Measurements from ENCODE around the gene CAMK4.

The CAMK4 gene

DNA sequence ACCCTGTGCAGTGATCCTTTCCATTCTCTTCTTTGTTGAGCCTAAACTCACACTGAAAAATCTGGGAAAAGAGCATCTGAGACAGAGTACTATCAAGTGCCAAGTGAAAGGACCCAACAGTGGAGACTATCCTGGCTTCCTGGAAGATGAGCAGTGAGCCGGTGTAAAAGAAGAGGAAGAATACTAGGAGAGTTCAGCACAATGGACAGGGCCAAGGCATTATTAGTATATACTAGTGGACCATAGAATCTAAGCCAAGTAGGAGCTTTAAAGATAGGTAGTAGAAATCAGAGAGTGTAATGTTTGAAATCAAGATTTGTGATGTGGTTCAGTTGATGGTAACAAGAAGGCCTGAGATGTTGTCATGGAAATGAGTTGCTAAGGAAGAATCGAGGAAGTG lies 140.8 kb downstream of the CAMK4 start:
- no peak overlapping the region for H3K9ac ChIP-seq (ENCODE audit: low read depth in 1 of 2, low read length in 2 of 2)
- H3K4me3 ChIP-seq (ENCODE audit: low read length in 2 of 2), result no peak overlapping the region
- no peaks in the 10 kb centered on the region for H3K27me3 ChIP-seq (ENCODE audit: control insufficient read depth in 2 of 2, insufficient read depth in 2 of 2, low read length in 2 of 2)
- H3K4me1 ChIP-seq (ENCODE audit: control insufficient read depth in 2 of 2, insufficient read depth in 2 of 2, low read length in 2 of 2), result no peaks in the 10 kb centered on the region
- no peaks in the 10 kb centered on the region for H3K36me3 ChIP-seq (ENCODE audit: control insufficient read depth in 2 of 2, insufficient read depth in 2 of 2, low read length in 2 of 2)
- no peak overlapping the region for H3K27ac ChIP-seq (ENCODE audit: low read depth in 2 of 2, low read length in 2 of 2)
- H3K9me3 ChIP-seq (ENCODE audit: control insufficient read depth in 2 of 2, low read length in 2 of 2), result no peaks in the 10 kb centered on the region

DNA sequence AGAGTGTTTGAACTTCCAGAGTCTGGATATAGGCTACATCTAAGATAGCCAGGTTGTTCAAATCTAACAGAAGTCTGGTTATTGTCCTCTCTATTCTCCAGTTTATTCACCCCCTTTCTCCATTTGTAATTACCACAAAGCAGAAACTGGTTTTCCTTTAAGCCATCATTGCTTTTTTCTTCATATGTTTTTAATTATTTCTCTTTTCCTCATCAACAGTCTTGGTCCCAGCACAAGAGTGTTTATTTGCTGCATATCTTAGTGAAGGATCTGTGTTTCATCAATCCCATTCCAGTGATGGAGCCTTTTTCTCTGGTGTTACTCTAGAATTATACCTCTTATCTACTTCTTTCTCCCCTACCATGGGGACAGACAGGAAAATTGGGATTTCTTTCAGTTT lies 142.2 kb downstream of the CAMK4 start:
- Histone ChIP-seq H3K9ac (ENCODE audit: low read depth in 1 of 2, low read length in 2 of 2) (no peak overlapping the region), H3K27me3 (ENCODE audit: control insufficient read depth in 2 of 2, insufficient read depth in 2 of 2, low read length in 2 of 2) (no peaks in the 10 kb centered on the region), H3K4me1 (ENCODE audit: control insufficient read depth in 2 of 2, insufficient read depth in 2 of 2, low read length in 2 of 2) (no peaks in the 10 kb centered on the region), H3K9me3 (ENCODE audit: control insufficient read depth in 2 of 2, low read length in 2 of 2) (no peaks in the 10 kb centered on the region), H3K4me3 (ENCODE audit: low read length in 2 of 2) (no peak overlapping the region), H3K36me3 (ENCODE audit: control insufficient read depth in 2 of 2, insufficient read depth in 2 of 2, low read length in 2 of 2) (no peaks in the 10 kb centered on the region), H3K27ac (ENCODE audit: low read depth in 2 of 2, low read length in 2 of 2) (no peak overlapping the region)

DNA sequence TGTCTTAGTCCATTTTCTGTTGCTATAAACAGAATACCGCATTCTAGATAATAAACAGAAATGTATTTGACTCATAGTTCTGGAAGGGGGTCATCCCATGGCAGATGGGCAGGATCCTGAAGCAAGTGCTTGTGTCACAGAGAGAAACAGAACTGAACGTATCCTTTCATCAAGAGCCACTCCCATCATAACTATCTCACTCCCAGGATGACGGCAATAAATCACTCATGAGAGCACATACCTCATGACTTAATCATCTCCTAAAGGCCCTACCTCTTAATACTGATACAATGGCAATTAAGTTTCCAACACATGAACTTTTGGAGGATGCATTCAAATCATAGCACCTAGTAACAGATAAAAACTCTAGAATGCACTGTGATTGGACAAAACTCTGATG lies 142.9 kb downstream of the CAMK4 start:
- no peak overlapping the region for H3K9ac ChIP-seq (ENCODE audit: low read depth in 1 of 2, low read length in 2 of 2)
- H3K4me1 ChIP-seq (ENCODE audit: control insufficient read depth in 2 of 2, insufficient read depth in 2 of 2, low read length in 2 of 2), result no peaks in the 10 kb centered on the region
- no peaks in the 10 kb centered on the region for H3K27me3 ChIP-seq (ENCODE audit: control insufficient read depth in 2 of 2, insufficient read depth in 2 of 2, low read length in 2 of 2)
- no peaks in the 10 kb centered on the region for H3K36me3 ChIP-seq (ENCODE audit: control insufficient read depth in 2 of 2, insufficient read depth in 2 of 2, low read length in 2 of 2)
- H3K9me3 ChIP-seq (ENCODE audit: control insufficient read depth in 2 of 2, low read length in 2 of 2), result no peaks in the 10 kb centered on the region
- no peak overlapping the region for H3K27ac ChIP-seq (ENCODE audit: low read depth in 2 of 2, low read length in 2 of 2)
- no peak overlapping the region for H3K4me3 ChIP-seq (ENCODE audit: low read length in 2 of 2)

DNA sequence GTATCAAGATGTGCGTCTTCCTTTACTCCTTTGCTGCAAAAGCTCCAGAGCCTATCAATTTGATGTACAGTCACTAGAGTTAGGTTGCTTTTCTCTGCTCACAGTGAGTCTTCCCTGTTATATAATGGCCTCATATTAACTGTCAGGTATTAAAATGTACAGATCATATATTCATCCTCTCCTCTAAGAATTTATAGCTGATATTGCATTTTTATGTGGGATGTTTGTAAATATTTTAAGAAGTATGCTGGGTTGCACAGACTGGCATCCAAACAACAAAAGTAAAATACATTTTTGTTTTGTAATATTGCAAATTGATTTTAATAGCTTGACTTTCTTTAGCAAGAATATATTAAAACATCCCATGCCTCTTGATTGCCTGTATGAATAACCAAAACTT lies 148.6 kb downstream of the CAMK4 start:
- Histone ChIP-seq H3K4me3 (ENCODE audit: low read length in 2 of 2) (no peak overlapping the region), H3K27ac (ENCODE audit: low read depth in 2 of 2, low read length in 2 of 2) (no peak overlapping the region), H3K27me3 (ENCODE audit: control insufficient read depth in 2 of 2, insufficient read depth in 2 of 2, low read length in 2 of 2) (no peaks in the 10 kb centered on the region), H3K4me1 (ENCODE audit: control insufficient read depth in 2 of 2, insufficient read depth in 2 of 2, low read length in 2 of 2) (no peaks in the 10 kb centered on the region), H3K9ac (ENCODE audit: low read depth in 1 of 2, low read length in 2 of 2) (no peak overlapping the region), H3K9me3 (ENCODE audit: control insufficient read depth in 2 of 2, low read length in 2 of 2) (no peaks in the 10 kb centered on the region), H3K36me3 (ENCODE audit: control insufficient read depth in 2 of 2, insufficient read depth in 2 of 2, low read length in 2 of 2) (no peaks in the 10 kb centered on the region)

- Histone ChIP-seq H3K9me3 (ENCODE audit: control insufficient read depth in 2 of 2, low read length in 2 of 2) (no peaks in the 10 kb centered on the region), H3K27ac (ENCODE audit: low read depth in 2 of 2, low read length in 2 of 2) (no peak overlapping the region), H3K27me3 (ENCODE audit: control insufficient read depth in 2 of 2, insufficient read depth in 2 of 2, low read length in 2 of 2) (no peaks in the 10 kb centered on the region), H3K9ac (ENCODE audit: low read depth in 1 of 2, low read length in 2 of 2) (no peak overlapping the region), H3K36me3 (ENCODE audit: control insufficient read depth in 2 of 2, insufficient read depth in 2 of 2, low read length in 2 of 2) (no peaks in the 10 kb centered on the region), H3K4me3 (ENCODE audit: low read length in 2 of 2) (no peak overlapping the region), H3K4me1 (ENCODE audit: control insufficient read depth in 2 of 2, insufficient read depth in 2 of 2, low read length in 2 of 2) (no peaks in the 10 kb centered on the region)
These were observed 150.2 kb downstream of the CAMK4 start for GRCh38 chr5:111374380-111374779.

DNA sequence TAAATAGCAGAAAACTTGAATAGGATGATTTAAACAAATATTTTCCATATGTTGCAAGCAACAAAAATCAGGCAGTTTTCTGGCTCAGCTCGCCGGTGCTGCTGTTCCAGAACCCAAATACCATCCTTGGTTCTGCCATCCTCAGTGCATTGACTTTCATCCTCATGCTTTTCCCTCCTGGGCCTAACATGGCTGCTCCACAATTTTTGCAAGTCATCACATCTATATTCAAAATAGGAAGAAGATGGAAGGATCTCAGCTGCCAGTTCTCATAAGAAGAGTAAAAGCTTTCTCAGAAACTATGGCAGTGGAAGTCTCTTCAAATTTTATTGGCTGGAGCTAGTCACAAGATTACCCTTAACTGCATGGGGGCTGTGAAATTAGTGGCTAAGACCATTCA lies 151.5 kb downstream of the CAMK4 start:
- Histone ChIP-seq H3K27ac (ENCODE audit: low read depth in 2 of 2, low read length in 2 of 2) (no peak overlapping the region), H3K4me3 (ENCODE audit: low read length in 2 of 2) (no peak overlapping the region), H3K9me3 (ENCODE audit: control insufficient read depth in 2 of 2, low read length in 2 of 2) (no peaks in the 10 kb centered on the region), H3K36me3 (ENCODE audit: control insufficient read depth in 2 of 2, insufficient read depth in 2 of 2, low read length in 2 of 2) (no peaks in the 10 kb centered on the region), H3K9ac (ENCODE audit: low read depth in 1 of 2, low read length in 2 of 2) (no peak overlapping the region), H3K27me3 (ENCODE audit: control insufficient read depth in 2 of 2, insufficient read depth in 2 of 2, low read length in 2 of 2) (no peaks in the 10 kb centered on the region), H3K4me1 (ENCODE audit: control insufficient read depth in 2 of 2, insufficient read depth in 2 of 2, low read length in 2 of 2) (no peaks in the 10 kb centered on the region)

GRCh38 chr5:111377306-111377705 lies 153.1 kb downstream of the CAMK4 start:
- no peak overlapping the region for H3K4me3 ChIP-seq (ENCODE audit: low read length in 2 of 2)
- no peaks in the 10 kb centered on the region for H3K27me3 ChIP-seq (ENCODE audit: control insufficient read depth in 2 of 2, insufficient read depth in 2 of 2, low read length in 2 of 2)
- H3K4me1 ChIP-seq (ENCODE audit: control insufficient read depth in 2 of 2, insufficient read depth in 2 of 2, low read length in 2 of 2), result no peaks in the 10 kb centered on the region
- H3K9ac ChIP-seq (ENCODE audit: low read depth in 1 of 2, low read length in 2 of 2), result no peak overlapping the region
- no peak overlapping the region for H3K27ac ChIP-seq (ENCODE audit: low read depth in 2 of 2, low read length in 2 of 2)
- no peaks in the 10 kb centered on the region for H3K36me3 ChIP-seq (ENCODE audit: control insufficient read depth in 2 of 2, insufficient read depth in 2 of 2, low read length in 2 of 2)
- H3K9me3 ChIP-seq (ENCODE audit: control insufficient read depth in 2 of 2, low read length in 2 of 2), result no peaks in the 10 kb centered on the region

- Histone ChIP-seq H3K9me3 (ENCODE audit: control insufficient read depth in 2 of 2, low read length in 2 of 2) (no peaks in the 10 kb centered on the region), H3K36me3 (ENCODE audit: control insufficient read depth in 2 of 2, insufficient read depth in 2 of 2, low read length in 2 of 2) (no peaks in the 10 kb centered on the region), H3K4me3 (ENCODE audit: low read length in 2 of 2) (no peak overlapping the region), H3K4me1 (ENCODE audit: control insufficient read depth in 2 of 2, insufficient read depth in 2 of 2, low read length in 2 of 2) (no peaks in the 10 kb centered on the region), H3K27ac (ENCODE audit: low read depth in 2 of 2, low read length in 2 of 2) (no peak overlapping the region), H3K9ac (ENCODE audit: low read depth in 1 of 2, low read length in 2 of 2) (no peak overlapping the region), H3K27me3 (ENCODE audit: control insufficient read depth in 2 of 2, insufficient read depth in 2 of 2, low read length in 2 of 2) (no peaks in the 10 kb centered on the region)
These were observed 155.2 kb downstream of the CAMK4 start for GRCh38 chr5:111379391-111379816.

- Histone ChIP-seq H3K4me3 (ENCODE audit: low read length in 2 of 2) (no peak overlapping the region), H3K4me1 (ENCODE audit: control insufficient read depth in 2 of 2, insufficient read depth in 2 of 2, low read length in 2 of 2) (no peaks in the 10 kb centered on the region), H3K27ac (ENCODE audit: low read depth in 2 of 2, low read length in 2 of 2) (no peak overlapping the region), H3K36me3 (ENCODE audit: control insufficient read depth in 2 of 2, insufficient read depth in 2 of 2, low read length in 2 of 2) (no peaks in the 10 kb centered on the region), H3K9ac (ENCODE audit: low read depth in 1 of 2, low read length in 2 of 2) (no peak overlapping the region), H3K9me3 (ENCODE audit: control insufficient read depth in 2 of 2, low read length in 2 of 2) (no peaks in the 10 kb centered on the region), H3K27me3 (ENCODE audit: control insufficient read depth in 2 of 2, insufficient read depth in 2 of 2, low read length in 2 of 2) (no peaks in the 10 kb centered on the region)
These were observed 159.2 kb downstream of the CAMK4 start for GRCh38 chr5:111383288-111383970.

GRCh38 chr5:111384220-111384619 lies 160.0 kb downstream of the CAMK4 start:
- Histone ChIP-seq H3K27ac (ENCODE audit: low read depth in 2 of 2, low read length in 2 of 2) (no peak overlapping the region), H3K9me3 (ENCODE audit: control insufficient read depth in 2 of 2, low read length in 2 of 2) (no peaks in the 10 kb centered on the region), H3K4me3 (ENCODE audit: low read length in 2 of 2) (no peak overlapping the region), H3K27me3 (ENCODE audit: control insufficient read depth in 2 of 2, insufficient read depth in 2 of 2, low read length in 2 of 2) (no peaks in the 10 kb centered on the region), H3K36me3 (ENCODE audit: control insufficient read depth in 2 of 2, insufficient read depth in 2 of 2, low read length in 2 of 2) (no peaks in the 10 kb centered on the region), H3K9ac (ENCODE audit: low read depth in 1 of 2, low read length in 2 of 2) (no peak overlapping the region), H3K4me1 (ENCODE audit: control insufficient read depth in 2 of 2, insufficient read depth in 2 of 2, low read length in 2 of 2) (no peaks in the 10 kb centered on the region)

DNA sequence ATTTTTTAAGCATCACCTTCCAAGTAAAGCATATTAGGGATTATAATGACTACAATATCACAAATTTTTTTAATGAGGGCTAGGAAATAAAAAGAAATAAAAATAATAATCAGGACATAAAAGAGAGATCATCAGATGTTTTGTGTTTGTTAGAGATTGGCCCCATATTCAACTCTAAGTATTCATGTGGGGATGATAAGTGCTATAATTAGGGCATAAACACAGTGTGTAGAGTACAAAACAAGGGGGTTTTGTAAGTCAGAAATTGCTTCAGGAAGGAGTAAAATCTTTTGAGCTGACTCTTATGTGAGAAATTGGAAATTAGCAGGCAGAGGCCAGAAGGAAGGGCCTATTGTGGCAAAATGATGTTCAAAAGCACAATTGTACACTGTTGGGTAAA lies 160.9 kb downstream of the CAMK4 start:
- Histone ChIP-seq H3K27ac (ENCODE audit: low read depth in 2 of 2, low read length in 2 of 2) (no peak overlapping the region), H3K9ac (ENCODE audit: low read depth in 1 of 2, low read length in 2 of 2) (no peak overlapping the region), H3K4me3 (ENCODE audit: low read length in 2 of 2) (no peak overlapping the region), H3K9me3 (ENCODE audit: control insufficient read depth in 2 of 2, low read length in 2 of 2) (no peaks in the 10 kb centered on the region), H3K4me1 (ENCODE audit: control insufficient read depth in 2 of 2, insufficient read depth in 2 of 2, low read length in 2 of 2) (no peaks in the 10 kb centered on the region), H3K27me3 (ENCODE audit: control insufficient read depth in 2 of 2, insufficient read depth in 2 of 2, low read length in 2 of 2) (no peaks in the 10 kb centered on the region), H3K36me3 (ENCODE audit: control insufficient read depth in 2 of 2, insufficient read depth in 2 of 2, low read length in 2 of 2) (no peaks in the 10 kb centered on the region)

All from mucosa of rectum (tissue), 2 donors.